SK-N-SH (cell line): ENCODE data around the gene COL4A5. TPM values are rescaled to one million over a fixed set of nuclear protein-coding genes. Genes with fewer than 3 reads are reported as not detected.

Experiments used
- CTCF ChIA-PET: fragments of 300-600, 350-600 bp; formaldehyde crosslinking; extraction: SDS; loops from one replicate; lab custom pipeline; 2021; lab: Yijun Ruan, JAX
- POLR2A ChIA-PET: fragments of 350-600 bp; sonication (Branson Sonifier 250); formaldehyde crosslinking; extraction: SDS; loops from one replicate; lab custom pipeline; 2020; ENCODE audit warnings: antibody characterized with exemption, inconsistent platforms; lab: Yijun Ruan, JAX
- DNase-seq: peaks from one replicate; pipeline ENCODE4 v3.0.0; 2012
- H2AFZ ChIP-seq: fragments of 200-600 bp; sonication (generic); 2 replicates; pipeline ENCODE4 v1.8.1; 2016; ENCODE audit warnings: antibody characterized with exemption, mild to moderate bottlenecking, low read depth
- H3F3A ChIP-seq: fragments of 200-600 bp; sonication (generic); replicated peaks from 2 replicates; pipeline ENCODE3; 2016; ENCODE audit warnings: antibody characterized with exemption, mild to moderate bottlenecking; ENCODE audit not compliant: insufficient read depth
- H3K27ac ChIP-seq, 2 experiments: fragments of 200-500 bp in 1 of 2; fragments of 200-600 bp in 1 of 2; sonication (Bioruptor generic) in 1 of 2; sonication (generic), shearing (Covaris generic) in 1 of 2; 2 replicates each; pipeline versions ENCODE4 v1.5.1 to v1.6.1; 2014 to 2016; ENCODE audit warnings: low read depth in 2 of 2, inconsistent platforms in 1 of 2, low read length in 1 of 2, mild to moderate bottlenecking in 1 of 2, mixed read lengths in 1 of 2
- H3K27me3 ChIP-seq: fragments of 200-600 bp; sonication (generic), shearing (Covaris generic); 2 replicates; pipeline ENCODE4 v1.6.1; 2016; ENCODE audit warnings: mixed run types; ENCODE audit not compliant: insufficient read depth
- H3K36me3 ChIP-seq, 2 experiments: fragments of 200-500 bp in 1 of 2; fragments of 200-600 bp in 1 of 2; sonication (Bioruptor generic) in 1 of 2; sonication (generic) in 1 of 2; replicated peaks in 1 of 2; 2 replicates each; pipeline versions ENCODE3 to v1.5.1; 2014 to 2016; ENCODE audit warnings: low read length in 1 of 2, mild to moderate bottlenecking in 1 of 2; ENCODE audit not compliant: insufficient read depth in 2 of 2, control insufficient read depth in 1 of 2
- H3K4me1 ChIP-seq, 2 experiments: fragments of 200-500 bp in 1 of 2; fragments of 200-600 bp in 1 of 2; sonication (Bioruptor generic) in 1 of 2; sonication (generic), shearing (Covaris generic) in 1 of 2; 2 replicates each; pipeline versions ENCODE4 v1.5.1 to v1.6.1; 2014 to 2016; ENCODE audit warnings: low read depth in 1 of 2, low read length in 1 of 2, mixed run types in 1 of 2; ENCODE audit not compliant: insufficient read depth in 2 of 2, control insufficient read depth in 1 of 2
- H3K4me2 ChIP-seq: fragments of 200-600 bp; sonication (generic), shearing (Covaris generic); 2 replicates; pipeline ENCODE4 v1.6.1; 2017; ENCODE audit warnings: mixed run types
- H3K4me3 ChIP-seq, 2 experiments: fragments of 200-500 bp in 1 of 2; fragments of 200-600 bp in 1 of 2; sonication (Bioruptor generic) in 1 of 2; sonication (generic), shearing (Covaris generic) in 1 of 2; 2 replicates each; pipeline versions ENCODE4 v1.5.1 to v1.8.1; 2014 to 2016; ENCODE audit warnings: low read depth in 2 of 2, inconsistent platforms in 1 of 2, low read length in 1 of 2, mild to moderate bottlenecking in 1 of 2, mixed read lengths in 1 of 2, moderate library complexity in 1 of 2
- H3K79me2 ChIP-seq: fragments of 200-600 bp; sonication (generic); 2 replicates; pipeline ENCODE4 v1.8.1; 2017; ENCODE audit warnings: mild to moderate bottlenecking; ENCODE audit not compliant: insufficient read depth
- H3K9ac ChIP-seq: fragments of 200-600 bp; sonication (generic); 2 replicates; pipeline ENCODE4 v1.6.1; 2017; ENCODE audit warnings: mixed run types
- H3K9me2 ChIP-seq: fragments of 200-600 bp; sonication (generic); 2 replicates; pipeline ENCODE4 v1.6.1; 2017; ENCODE audit warnings: mixed run types
- H3K9me3 ChIP-seq: fragments of 200-600 bp; sonication (generic); 2 replicates; pipeline ENCODE4 v1.6.1; 2017; ENCODE audit warnings: mixed run types, mild to moderate bottlenecking, moderate library complexity
- H4K20me1 ChIP-seq: fragments of 200-600 bp; sonication (generic); 2 replicates; pipeline ENCODE4 v1.6.1; 2017; ENCODE audit warnings: mild to moderate bottlenecking, mixed run types; ENCODE audit not compliant: insufficient read depth
- EP300 ChIP-seq, 2 experiments: IDR thresholded peaks; 2 replicates each; pipeline versions ENCODE4 v1.4.0 to v1.6.1; 2012; ENCODE audit warnings: borderline replicate concordance in 1 of 2, low read depth in 1 of 2, low read length in 1 of 2
- JUND ChIP-seq: IDR thresholded peaks from 2 replicates; pipeline ENCODE4 v1.4.0; 2012
- MEF2A ChIP-seq: IDR thresholded peaks from 2 replicates; pipeline ENCODE4 v1.4.0; 2012; ENCODE audit warnings: low read depth, borderline replicate concordance
- NRF1 ChIP-seq: IDR thresholded peaks from 2 replicates; pipeline ENCODE4 v1.6.1; 2012; ENCODE audit warnings: low read depth, mild to moderate bottlenecking, low read length
- RCOR1 ChIP-seq: fragments of 150-350 bp; IDR thresholded peaks from 2 replicates; pipeline ENCODE4 v1.6.1; 2017; ENCODE audit warnings: antibody characterized with exemption, low read length
- SIN3A ChIP-seq: IDR thresholded peaks from 2 replicates; pipeline ENCODE4 v1.6.1; 2012; ENCODE audit warnings: low read depth, mild to moderate bottlenecking, low read length, moderate library complexity, borderline replicate concordance
- SMC3 ChIP-seq: IDR thresholded peaks from 2 replicates; pipeline ENCODE4 v1.6.1; 2012; ENCODE audit warnings: low read depth, low read length, improper control_type of control experiment
- WGBS: methylation state at CpG from one replicate; pipeline ENCODE4 v1.1.6; 2017; ENCODE audit warnings: low lambda C conversion rate; 5-methylcytosine and 5-hydroxymethylcytosine counted together
- polyA plus RNA-seq, 3 experiments: library from polyadenylated mRNA; depleted of rRNA; stranded (reverse); fragments of >200 nt; gene quantifications; 2 replicates each; pipeline ENCODE4 v1.2.3, GENCODE V29; 2012
- TF ChIP-seq, protein P1 (sequence below): fragments of 150-350 bp; IDR thresholded peaks from 2 replicates; pipeline ENCODE4 v1.6.1; 2016; ENCODE audit warnings: mild to moderate bottlenecking, low read depth, low read length
- TF ChIP-seq, protein P2 (sequence below): fragments of 150-350 bp; IDR thresholded peaks from 2 replicates; pipeline ENCODE4 v1.6.1; 2017; ENCODE audit warnings: antibody characterized with exemption, low read length, low read depth, borderline replicate concordance
- TF ChIP-seq, protein P3 (sequence below): IDR thresholded peaks from 2 replicates; pipeline ENCODE4 v1.6.1; 2012; ENCODE audit warnings: mild to moderate bottlenecking, low read depth, low read length, moderate library complexity
- TF ChIP-seq, protein P4 (sequence below): fragments of 200-600 bp; sonication (generic); IDR thresholded peaks from 2 replicates; pipeline ENCODE4 v1.6.1; 2017; ENCODE audit warnings: antibody characterized with exemption, mild to moderate bottlenecking, moderate library complexity
- TF ChIP-seq, protein P5 (sequence below): IDR thresholded peaks from 2 replicates; pipeline ENCODE4 v1.4.0; 2012; ENCODE audit warnings: low read depth

COL4A5 gene
- polyA plus RNA-seq, 1 of the 3 experiments (the other 2 are of a cell fraction) = 0.02 TPM

- Histone ChIP-seq H3K4me2 (no peak overlapping the region), H3K27me3 (no peaks in the 10 kb centered on the region), H3K79me2 (no peaks in the 10 kb centered on the region), H3K9ac (no peak overlapping the region), H3F3A (no peaks in the 10 kb centered on the region), H3K9me3 (no peaks in the 10 kb centered on the region), H3K4me1 (no peaks in the 10 kb centered on the region), H3K27ac (peak overlapping the region in 1 of 2 experiments; percentile 11; a peak in 1 of 4 replicates), H3K36me3 (no peaks in the 10 kb centered on the region), H3K9me2 (no peaks in the 10 kb centered on the region), H3K4me3 (no peak overlapping the region), H4K20me1 (no peaks in the 10 kb centered on the region), H2AFZ (no peak overlapping the region)
- CTCF ChIA-PET = no interaction called here
- WGBS = 5% methylated on average over 1 of the region's 1 CpG
- TF ChIP-seq, protein P1, sequence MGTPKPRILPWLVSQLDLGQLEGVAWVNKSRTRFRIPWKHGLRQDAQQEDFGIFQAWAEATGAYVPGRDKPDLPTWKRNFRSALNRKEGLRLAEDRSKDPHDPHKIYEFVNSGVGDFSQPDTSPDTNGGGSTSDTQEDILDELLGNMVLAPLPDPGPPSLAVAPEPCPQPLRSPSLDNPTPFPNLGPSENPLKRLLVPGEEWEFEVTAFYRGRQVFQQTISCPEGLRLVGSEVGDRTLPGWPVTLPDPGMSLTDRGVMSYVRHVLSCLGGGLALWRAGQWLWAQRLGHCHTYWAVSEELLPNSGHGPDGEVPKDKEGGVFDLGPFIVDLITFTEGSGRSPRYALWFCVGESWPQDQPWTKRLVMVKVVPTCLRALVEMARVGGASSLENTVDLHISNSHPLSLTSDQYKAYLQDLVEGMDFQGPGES = no peak
- TF ChIP-seq NRF1 (no peak), SMC3 (no peak), SIN3A (no peak), RCOR1 (no peak), JUND (no peak), EP300 (IDR thresholded peaks at IDR 0.05; ENCODE audit: borderline replicate concordance in 1 of 2, low read depth in 1 of 2, low read length in 1 of 2) (no peak), MEF2A (no peak)
- TF ChIP-seq, protein P2, sequence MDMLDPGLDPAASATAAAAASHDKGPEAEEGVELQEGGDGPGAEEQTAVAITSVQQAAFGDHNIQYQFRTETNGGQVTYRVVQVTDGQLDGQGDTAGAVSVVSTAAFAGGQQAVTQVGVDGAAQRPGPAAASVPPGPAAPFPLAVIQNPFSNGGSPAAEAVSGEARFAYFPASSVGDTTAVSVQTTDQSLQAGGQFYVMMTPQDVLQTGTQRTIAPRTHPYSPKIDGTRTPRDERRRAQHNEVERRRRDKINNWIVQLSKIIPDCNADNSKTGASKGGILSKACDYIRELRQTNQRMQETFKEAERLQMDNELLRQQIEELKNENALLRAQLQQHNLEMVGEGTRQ = no peak
- TF ChIP-seq, protein P3, sequence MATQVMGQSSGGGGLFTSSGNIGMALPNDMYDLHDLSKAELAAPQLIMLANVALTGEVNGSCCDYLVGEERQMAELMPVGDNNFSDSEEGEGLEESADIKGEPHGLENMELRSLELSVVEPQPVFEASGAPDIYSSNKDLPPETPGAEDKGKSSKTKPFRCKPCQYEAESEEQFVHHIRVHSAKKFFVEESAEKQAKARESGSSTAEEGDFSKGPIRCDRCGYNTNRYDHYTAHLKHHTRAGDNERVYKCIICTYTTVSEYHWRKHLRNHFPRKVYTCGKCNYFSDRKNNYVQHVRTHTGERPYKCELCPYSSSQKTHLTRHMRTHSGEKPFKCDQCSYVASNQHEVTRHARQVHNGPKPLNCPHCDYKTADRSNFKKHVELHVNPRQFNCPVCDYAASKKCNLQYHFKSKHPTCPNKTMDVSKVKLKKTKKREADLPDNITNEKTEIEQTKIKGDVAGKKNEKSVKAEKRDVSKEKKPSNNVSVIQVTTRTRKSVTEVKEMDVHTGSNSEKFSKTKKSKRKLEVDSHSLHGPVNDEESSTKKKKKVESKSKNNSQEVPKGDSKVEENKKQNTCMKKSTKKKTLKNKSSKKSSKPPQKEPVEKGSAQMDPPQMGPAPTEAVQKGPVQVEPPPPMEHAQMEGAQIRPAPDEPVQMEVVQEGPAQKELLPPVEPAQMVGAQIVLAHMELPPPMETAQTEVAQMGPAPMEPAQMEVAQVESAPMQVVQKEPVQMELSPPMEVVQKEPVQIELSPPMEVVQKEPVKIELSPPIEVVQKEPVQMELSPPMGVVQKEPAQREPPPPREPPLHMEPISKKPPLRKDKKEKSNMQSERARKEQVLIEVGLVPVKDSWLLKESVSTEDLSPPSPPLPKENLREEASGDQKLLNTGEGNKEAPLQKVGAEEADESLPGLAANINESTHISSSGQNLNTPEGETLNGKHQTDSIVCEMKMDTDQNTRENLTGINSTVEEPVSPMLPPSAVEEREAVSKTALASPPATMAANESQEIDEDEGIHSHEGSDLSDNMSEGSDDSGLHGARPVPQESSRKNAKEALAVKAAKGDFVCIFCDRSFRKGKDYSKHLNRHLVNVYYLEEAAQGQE = no peak
- TF ChIP-seq, protein P4, sequence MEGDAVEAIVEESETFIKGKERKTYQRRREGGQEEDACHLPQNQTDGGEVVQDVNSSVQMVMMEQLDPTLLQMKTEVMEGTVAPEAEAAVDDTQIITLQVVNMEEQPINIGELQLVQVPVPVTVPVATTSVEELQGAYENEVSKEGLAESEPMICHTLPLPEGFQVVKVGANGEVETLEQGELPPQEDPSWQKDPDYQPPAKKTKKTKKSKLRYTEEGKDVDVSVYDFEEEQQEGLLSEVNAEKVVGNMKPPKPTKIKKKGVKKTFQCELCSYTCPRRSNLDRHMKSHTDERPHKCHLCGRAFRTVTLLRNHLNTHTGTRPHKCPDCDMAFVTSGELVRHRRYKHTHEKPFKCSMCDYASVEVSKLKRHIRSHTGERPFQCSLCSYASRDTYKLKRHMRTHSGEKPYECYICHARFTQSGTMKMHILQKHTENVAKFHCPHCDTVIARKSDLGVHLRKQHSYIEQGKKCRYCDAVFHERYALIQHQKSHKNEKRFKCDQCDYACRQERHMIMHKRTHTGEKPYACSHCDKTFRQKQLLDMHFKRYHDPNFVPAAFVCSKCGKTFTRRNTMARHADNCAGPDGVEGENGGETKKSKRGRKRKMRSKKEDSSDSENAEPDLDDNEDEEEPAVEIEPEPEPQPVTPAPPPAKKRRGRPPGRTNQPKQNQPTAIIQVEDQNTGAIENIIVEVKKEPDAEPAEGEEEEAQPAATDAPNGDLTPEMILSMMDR = no peak
- TF ChIP-seq, protein P5, sequence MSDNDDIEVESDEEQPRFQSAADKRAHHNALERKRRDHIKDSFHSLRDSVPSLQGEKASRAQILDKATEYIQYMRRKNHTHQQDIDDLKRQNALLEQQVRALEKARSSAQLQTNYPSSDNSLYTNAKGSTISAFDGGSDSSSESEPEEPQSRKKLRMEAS = no peak
- POLR2A ChIA-PET = no interaction called here
- DNase-seq = no peak
Measured at GRCh38 chrX:108399418-108400165, 40.0 kb upstream of the COL4A5 start.
